ENCODE measurements around the gene SCAF8.
"Not testable (repeated sequence)": the region's sequence is repeated elsewhere in the genome, so short reads cannot be mapped to it uniquely, and the experiment has no call there.

Gene SCAF8

GRCh38 chr6:154733183-154733625, at the start of gene SCAF8:
TSS of gene SCAF8 (plus strand) at chr6:154733416. CDS start at chr6:154733901, 485 bp downstream.
- peak; percentile 85 to 88 for DNase-seq

DNA sequence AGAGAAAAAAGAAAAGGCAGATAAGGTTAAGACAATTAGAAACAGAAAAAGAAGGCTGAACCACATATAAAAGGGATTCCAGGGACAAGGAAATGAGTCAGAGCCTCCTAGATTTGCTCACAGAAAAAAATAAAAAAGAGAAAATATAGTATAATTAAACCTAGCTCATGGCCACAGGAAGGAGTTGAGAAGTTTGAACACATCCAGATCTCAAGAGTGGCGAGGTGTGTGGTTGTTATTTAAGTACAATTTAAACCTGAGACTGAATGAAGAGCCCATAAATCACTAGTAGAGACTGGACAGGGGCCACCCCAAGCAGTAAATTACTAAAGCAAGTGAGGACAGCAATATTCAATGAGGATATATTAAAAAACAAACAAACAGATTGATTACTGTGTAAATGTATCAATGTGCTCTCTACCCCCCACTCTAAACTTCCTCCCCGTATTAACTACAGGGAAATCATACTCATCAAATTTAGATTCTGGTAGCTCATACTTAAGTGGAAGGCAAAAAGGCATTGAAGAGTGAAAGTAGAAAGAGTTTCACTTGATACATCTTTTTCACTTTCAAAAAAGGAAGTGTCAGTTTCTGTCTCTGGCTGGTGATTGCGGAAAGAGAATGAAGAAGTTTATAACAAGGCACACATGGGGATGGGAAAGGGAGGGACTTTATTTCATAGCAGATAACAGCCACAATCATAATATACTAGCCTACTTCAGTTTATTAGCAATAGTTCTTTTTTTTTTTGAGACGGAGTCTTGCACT, 49.3 kb upstream of the SCAF8 start:
- DNase-seq = no peak

DNA sequence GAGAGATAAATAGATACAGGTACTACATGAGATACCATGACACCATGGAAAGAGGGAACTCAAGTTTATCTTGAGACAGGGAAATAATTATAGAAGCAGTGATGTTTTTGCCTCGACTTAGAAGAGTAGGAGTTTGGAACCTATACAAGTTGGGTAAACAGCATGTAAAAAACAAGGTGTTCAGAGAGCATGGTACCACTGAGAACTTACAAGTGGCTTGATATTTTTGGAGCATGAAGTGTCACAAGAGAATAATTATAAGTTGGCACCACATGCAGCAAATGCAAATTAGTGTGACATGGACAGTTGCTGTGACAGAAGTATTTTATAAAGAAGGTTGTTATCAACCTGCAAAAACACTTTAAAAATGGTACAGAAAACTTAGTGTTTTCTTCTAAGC, 47.1 kb upstream of the SCAF8 start:
- DNase-seq = no peak

GRCh38 chr6:154689493-154690255, 43.5 kb upstream of the SCAF8 start:
- DNase-seq = no peak

DNA sequence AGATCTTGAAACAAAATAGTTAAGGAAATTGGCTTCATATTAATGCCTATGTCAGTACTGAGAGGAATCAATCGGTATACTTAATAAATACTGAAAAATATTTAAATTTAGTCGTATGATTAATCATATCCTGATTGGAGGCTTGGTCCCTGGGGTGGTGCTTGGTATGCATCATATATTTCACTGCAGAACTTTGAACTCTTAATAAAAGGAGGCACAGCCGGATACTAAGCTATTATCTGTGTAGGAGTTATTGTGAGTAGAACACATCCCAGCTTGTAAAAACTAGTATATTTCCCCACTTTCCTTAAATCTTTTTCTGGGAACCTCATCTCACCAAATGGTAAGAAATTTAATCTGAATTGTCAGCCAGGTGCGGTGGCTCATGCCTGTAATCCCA, 42.4 kb upstream of the SCAF8 start:
- DNase-seq = no peak

- DNase-seq = no peak
These were observed 36.6 kb upstream of the SCAF8 start for GRCh38 chr6:154696661-154697060.

DNA sequence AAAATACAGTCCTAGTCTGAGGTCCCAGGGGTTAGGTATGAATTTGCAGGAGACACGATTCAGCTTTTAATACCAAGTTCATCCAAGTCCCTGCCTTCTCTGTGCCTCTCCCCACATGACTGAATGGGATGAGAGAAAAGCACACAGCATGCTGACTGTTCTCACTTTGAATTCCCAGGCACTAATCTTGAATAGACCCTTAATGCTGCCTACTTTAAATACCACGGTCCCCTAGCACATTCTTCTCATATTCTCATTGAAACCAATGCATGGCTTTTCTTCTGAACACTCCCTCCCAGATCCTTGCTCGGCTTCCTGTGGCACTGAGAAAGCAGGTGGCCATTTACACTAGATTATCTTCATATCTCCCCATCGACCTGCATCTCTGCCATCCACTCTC, 30.1 kb upstream of the SCAF8 start:
- DNase-seq = no peak

DNA sequence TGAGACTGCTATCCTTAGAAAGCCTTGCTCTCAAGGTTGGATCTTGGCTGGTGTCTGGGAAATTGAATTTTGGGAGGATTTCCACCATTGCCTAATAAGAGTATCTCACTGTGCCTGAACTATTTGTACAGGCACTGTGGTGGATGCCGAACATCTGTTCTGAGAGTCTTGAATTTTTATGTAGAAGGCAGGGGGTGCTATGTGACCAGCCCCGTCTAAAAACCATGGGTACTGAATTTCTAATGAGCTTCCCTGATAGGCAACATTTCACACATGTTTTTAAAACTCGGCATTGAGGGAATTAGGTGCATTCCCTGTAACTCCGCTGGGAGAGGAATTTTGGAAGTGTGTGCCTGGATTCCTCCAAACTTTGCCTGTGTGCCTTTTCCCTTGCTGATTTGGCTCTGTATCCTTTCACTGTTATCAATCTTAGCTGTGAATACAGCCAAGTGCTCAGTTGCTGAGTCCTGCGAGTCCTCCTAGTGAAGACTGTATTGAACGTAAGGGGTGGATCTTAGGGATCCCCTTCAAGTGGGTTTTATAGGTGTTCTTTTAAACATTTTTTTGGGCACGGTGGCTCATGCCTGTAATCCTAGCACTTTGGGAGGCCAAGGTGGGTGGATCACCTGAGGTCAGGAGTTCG, 27.6 kb upstream of the SCAF8 start:
- peak in 1 of 2 donors; percentile 17 for DNase-seq

GRCh38 chr6:154706389-154706788, 26.8 kb upstream of the SCAF8 start:
- DNase-seq = no peak

DNA sequence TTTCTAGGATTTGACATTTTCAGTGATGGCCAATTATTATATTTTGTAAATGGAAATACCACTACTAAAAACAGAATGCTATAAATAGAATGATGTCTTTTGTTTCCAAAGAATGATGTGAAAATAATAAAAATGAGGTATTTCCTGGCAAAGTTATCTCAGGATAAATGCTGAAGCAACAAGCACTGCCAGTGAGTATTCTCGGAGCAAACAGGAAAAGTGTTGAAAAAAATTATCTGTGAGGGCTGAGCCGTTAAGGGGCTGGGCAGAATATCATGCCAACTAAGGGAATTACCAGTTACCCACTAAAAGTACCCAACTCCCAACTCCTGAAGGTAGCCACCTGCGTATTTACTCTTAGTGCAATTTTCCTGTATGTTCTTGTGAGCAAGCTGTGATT, 23.6 kb upstream of the SCAF8 start:
- DNase-seq = no peak

DNA sequence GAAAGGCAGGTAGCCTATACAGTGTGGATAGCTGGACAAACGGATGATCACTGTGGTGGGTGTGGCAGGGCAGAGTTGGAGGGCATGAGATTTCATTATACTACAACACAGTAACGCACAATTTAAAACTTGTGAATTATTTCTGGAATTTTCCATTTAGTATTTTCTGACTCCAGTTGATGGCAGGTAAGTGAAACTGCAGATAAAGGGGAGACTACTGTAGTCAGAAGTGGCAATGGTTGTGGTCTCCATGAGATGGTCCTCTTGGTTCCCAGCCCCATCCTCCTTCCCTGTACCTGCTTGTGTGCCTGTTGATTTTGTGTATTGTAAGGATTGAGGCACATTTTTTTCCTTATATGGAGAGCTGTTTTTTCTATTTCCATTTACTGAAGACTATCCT, 22.5 kb upstream of the SCAF8 start:
- no peak for DNase-seq

DNA sequence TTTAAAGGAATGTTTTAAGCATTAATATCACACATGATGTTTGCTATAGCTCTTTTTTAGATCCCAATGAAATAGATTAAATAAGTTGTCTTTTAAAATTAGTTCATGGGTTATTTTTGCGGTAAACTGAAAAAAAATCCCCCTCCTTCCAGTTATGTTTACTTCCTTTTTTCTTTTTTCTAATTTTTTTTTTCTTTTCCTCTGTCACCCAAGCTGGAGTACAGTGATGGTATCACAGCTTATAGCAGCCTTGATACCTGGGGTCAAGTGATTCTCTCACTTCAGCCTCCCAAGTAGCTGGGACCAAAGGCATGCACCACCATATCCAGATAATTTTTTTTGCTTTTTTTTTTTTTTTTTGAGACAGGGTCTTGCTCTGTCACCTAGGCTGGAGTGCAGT, 17.8 kb upstream of the SCAF8 start:
- DNase-seq = no peak

- not testable (repeated sequence) for DNase-seq
These were observed 16.9 kb upstream of the SCAF8 start for GRCh38 chr6:154716350-154716749.

DNA sequence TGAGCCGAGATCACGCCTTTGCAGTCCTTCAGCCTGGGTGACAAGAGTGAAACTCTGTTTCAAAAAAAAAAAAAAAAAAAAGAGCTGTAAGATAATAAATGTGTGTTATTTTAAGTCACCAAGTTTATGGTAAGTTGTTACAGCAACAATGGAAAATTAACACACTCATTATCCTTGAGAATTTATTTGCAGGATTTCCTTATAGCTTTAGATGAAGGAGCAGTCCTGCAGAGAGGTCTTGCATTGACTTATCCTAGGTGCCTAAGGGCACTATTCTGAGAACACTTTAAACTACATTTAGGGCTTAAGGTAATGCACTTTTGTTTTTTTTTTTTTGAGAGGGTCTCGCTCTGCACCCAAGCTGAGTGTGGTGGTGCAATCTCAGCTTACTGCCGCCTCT, 13.8 kb upstream of the SCAF8 start:
- no peak for DNase-seq

DNA sequence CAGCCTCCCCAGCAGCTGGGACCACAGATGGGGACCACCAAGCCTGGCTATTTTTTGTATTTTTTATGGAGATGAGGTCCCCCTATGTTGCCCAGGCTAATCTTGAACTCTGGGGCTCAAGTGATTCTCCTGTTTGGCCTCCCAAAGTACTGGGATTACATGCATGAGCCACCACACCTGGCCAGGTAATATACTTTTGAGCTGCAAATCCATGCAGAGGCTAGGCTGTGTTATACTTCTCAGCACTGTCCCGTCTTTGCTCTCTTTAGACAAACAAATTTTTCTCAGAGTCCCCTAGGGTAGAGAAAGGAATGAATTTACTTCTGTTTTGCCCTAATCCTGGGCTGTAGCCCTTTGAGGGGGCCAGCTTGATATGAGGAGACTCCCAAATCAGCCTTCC, 13.4 kb upstream of the SCAF8 start:
- no peak for DNase-seq

DNA sequence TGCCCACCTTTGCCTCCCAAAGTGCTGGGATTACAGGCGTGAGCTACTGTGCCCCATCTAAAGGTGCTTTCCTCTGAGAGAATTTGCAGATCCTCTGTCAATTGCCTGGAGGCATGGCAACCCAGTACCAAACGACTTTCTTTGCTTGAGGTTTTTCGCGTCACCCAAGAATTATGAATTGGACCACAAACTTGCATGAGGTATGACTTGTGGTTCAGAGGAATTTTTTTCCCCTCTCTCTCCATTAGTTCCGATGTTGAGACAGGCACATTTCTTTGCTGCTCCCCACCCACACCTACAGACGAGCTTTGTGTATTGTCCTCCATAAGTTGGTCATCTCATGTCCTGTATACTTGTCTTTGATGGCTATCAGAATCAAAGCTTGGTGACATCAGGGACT, 11.8 kb upstream of the SCAF8 start:
- DNase-seq = no peak

- no peak for DNase-seq
These were observed 6.3 kb upstream of the SCAF8 start for GRCh38 chr6:154726887-154727286.

DNA sequence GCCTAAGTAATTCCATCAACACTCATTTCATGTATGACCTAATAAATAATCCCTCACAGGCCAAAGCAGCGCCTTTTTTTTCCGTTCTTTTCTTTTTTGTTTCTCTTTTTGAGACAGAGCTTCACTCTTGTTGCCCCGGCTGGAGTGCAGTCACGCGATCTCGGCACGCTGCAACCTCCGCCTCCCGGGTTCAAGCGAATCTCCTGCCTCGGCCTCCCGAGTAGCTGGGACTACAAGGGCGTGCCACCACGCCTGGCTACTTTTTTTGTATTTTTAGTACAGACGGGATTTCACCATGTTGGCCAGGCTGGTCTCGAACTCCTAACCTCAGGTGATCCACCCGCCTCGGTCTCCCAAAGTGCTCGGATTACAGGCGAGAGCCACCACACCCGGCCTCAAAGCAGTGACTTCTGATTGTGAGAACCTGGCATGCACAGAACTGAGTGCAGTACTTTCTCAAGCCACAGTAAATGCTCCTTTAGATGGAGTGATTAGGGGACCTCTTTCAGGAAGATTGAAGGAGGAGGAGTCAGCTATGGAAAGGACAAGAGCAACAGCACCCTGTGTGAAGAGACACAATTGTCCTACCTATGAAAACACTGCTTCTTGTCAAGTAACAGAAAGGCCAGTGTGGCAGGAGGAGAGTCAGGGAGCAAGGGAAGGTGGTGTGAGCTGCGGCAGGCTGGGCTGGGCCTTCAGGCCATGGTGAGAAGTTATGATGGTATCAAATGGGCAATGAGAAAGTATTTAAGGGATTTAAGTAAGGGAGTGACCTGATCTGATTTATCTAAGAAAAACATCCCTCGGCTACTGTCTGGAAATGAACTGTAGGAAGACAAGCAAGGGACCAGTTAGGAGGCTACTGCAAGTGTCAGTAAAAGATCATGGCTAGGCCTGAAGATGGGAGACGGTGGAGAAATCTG, 1.7 kb upstream of the SCAF8 start:
- no peak for DNase-seq

DNA sequence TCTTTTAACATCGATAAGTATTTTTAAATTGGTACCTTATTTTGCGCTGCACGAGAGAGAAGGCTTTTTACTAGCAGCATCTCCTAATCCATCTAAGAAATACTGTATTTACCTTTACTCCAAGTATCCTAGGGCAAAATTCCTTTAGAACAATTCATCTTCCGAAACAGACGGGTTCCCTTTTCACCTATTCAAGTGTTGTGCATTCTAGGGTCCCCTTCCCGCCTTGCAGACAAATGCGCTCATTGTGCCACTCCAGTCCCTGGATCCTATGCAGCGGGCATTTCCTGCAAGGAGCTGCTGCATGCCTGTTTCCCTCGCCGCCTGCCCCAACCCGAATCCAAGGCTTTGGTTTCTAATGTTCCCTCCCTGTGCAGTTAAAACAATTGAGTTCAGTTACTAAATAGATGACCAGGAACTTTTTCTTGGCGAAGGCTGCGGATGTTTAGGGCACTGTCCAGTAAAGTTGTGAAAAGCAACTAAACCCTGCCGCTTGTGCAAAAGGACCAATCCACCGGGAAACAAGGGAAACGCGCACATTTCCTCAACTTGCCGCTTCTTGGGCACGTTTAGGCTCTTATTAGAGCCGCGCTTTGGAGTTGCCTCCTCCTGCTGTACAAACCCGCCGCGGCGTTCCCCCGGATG, 556 bp upstream of the SCAF8 start:
- no peak for DNase-seq

- DNase-seq = peak; percentile 91 to 92
These were observed 588 bp downstream of the SCAF8 start for GRCh38 chr6:154733626-154734382.

GRCh38 chr6:154736618-154737259, 3.5 kb downstream of the SCAF8 start:
- no peak for DNase-seq

Measured in CD4-positive, alpha-beta T cell treated with Interleukin-1 beta for 1 hour (primary cell).